Activated CD8-positive, alpha-beta memory T cell treated with anti-CD3 and anti-CD28 coated beads, Interleukin-2, amount 50 U/mL, for 48 hours (primary cell): ENCODE measurements around the gene SFTPD.
"Not testable (repeated sequence)": the region's sequence is repeated elsewhere in the genome, so short reads cannot be mapped to it uniquely, and the experiment has no call there.

Experiments
- DNase-seq: peaks from one replicate; pipeline ENCODE4 v3.0.0-alpha.2; 2020

SFTPD gene

DNA sequence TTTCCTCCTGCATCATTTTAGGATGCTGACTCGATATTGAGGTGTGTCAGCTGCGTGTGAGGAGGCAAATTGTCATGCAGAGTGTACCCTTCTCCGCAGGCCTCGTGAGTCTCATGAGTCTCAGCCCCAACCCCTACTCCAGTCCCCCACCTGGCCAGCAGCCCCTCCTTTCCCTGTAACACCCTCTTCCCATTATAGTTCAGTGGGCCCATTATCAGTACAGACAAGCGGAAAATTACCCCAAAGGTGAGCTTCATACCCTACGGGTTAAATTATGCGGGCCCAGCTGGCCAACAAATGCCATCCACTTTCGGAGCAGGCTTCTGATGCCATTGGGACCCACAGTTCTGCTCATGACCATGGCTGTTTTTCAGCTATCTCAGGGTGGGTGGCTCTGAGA lies 25.2 kb downstream of the SFTPD start:
- DNase-seq = no peak

DNA sequence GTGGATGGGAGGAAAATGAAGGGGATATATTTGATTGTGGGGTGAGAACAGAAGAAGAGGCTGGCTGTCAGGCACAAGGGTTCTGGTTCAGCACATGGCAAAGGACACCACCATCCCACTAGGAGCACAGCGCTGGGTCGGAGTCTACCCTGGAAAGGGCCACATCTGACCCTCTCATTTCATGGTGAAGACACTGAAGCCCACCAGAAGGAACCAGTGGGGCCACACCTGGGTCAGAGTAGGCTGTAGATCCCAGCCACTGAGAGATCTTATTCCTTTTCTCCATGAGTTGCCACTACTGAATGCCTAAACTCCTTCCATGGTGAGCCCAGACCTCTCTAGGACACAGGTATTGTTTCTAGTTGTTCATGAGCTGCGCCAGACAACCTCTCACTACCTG lies 25.8 kb downstream of the SFTPD start:
- no peak for DNase-seq

DNA sequence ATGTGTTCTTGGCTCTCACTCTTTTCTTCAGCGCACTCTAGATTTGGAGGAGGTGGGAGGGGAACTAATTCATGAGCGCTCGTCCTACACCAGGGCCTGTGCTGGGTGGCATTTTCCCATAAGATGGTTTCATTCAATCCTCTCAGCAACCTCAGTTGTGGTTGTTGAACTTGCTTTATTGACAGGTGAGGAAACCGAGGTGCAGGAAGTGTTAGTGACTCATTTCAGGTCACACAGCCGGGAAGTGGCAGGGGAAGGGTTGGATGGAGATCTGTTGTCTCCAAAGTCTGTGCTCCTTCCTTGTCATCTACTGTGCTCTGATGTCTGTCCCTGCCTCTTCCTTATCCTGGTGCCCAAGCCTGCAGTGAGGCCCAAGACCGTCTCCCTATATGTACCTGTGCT lies 26.9 kb downstream of the SFTPD start:
- DNase-seq = not testable (repeated sequence)

DNA sequence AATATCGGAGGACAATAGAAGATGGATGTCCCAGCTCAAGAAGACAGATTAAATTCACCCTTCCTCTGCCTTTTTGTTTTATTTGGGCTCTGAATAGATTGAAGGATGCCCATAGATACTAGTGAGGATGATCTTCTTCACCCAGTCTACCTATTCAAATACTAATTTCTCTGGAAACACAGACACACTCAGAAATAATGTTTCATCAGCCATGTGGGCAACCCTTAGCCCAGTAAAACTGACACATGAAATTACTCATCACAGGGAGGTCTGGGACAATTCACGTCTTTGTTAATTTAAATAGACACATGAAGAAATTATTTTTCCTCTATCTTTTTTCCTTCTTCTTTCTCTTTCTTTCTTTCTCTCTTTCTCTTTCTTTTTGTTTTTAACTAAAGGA lies 33.1 kb downstream of the SFTPD start:
- DNase-seq = not testable (repeated sequence)

DNA sequence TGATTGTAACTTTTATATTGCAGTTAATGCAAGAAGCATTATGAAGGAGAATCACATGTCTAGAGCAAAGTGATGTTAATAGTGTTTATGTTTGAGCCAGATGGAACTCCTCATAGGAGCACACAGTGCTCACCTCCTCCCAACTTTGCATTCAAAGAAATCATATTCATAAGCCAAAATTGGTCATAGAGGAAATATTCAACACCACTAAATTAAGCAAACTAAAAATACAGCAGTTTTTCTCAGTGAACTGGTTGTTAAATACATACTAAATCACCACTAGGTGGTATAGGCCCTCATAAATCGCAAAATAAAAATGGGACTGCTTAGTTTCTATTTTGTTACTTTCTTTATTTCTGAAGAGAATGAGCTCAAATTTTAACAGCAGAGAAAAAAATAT lies 34.4 kb downstream of the SFTPD start:
- DNase-seq = not testable (repeated sequence)

DNA sequence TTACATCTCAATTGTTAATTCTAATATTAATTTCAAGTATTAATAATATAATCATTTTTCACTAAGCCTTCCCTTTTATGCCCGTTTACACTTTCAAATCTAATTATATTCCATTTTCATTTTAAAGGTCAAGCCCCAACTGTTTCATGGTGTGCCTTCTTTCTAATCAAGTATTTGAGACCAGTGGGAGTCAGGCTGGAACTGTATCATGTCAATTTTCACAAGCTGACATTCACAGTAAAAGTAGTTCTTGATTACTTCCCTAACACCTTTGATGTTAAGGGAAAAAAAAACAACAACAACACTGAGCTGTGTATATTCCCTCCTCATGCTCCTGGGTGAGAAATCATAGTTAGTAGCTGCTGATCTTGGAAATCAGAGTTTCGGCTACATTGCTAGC lies 38.1 kb downstream of the SFTPD start:
- no peak for DNase-seq

DNA sequence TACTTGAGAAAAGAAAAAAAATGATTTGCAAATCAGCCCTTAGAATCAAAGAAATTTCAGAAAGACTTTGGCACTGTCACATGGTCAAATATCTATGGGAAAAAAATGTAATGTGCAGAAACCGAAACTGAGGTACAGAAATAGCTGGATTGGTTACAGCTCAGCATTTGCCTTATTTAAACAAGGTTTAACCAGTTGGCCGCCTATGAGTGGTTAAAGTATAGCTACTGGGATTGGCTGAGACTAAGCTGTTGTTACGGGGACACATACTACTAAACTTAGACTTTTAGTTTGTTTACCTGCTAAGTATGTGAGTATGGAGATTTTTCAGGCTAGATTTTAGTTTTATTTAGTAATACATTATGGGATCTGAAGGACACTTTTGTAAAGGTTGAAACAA lies 38.6 kb downstream of the SFTPD start:
- no peak for DNase-seq

DNA sequence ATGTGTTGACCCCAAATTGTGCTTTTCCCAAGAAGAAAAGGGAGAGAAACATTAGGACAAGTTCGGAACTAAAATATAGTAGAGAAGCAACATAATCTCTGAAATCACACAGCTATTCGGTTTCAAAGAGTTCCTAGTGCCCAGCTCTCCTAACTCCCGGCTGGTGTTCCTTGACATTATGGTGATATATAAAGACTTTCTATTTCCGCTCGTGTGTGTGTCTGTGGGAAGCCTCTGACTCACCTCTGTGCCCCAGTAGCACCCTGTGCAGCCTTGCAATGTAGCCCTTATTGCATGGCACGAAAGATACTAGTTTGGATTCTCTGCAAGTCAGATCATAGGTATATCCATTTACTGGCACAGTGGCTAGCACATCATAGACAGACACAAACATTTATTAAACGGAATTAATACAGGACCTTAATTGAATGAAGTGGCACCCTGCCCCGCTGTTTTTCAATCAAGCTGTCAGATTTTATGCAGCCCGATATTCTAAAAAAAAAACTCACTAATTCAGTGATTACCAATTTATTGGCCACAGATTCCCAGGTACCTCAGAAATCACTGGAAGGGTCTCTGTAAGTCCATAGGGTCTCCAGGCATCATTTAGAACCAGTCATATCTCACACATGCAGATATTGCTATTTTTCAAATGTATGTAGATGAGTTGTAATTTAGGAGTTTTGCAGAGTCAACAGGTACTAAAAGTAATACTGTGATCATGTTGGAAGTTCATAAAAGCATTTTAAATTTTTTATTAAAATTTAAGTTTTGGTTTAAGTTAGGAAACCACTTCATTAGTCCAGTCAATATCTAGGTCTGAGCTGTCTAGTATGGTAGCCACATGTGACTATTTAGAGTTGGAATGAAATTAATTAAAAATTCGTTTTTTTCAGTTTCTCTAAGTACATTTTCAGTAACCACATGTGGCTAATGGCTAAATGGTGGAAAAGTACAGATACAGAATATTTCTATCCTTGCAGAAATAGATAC lies 43.3 kb downstream of the SFTPD start:
- no peak for DNase-seq

DNA sequence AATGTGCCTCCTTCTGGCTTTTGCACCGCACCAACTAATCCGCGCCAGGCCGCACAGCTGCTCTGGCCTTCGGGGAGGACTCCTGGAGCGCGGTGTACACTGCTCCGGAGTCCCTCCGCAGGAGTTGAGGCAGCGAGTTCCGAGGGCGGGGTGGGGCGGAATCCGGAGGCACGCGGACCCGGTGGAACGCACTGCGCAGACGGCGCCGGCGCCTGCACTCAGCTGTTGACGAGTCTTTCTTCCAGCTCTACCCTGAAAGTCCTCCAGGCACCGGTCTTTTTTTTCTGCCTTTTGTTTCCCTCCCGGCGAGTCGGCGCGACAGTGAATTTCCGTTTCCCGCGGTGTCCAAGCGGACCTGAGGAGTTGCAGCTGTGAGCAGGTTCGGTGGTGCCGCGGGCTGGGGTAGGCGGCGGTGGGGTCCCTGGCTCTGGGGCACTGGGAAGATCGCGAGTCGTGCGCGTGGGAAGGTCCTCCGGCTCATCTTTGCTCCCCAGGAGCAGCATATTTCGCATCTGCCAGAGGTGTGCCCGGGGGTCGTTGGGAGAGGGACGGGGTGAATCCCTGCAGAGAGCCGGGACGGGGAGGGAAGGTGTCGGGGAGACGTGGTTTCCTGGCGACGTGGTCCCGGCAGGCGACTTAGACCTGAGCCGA lies 44.1 kb downstream of the SFTPD start:
- DNase-seq = peak; percentile 82

DNA sequence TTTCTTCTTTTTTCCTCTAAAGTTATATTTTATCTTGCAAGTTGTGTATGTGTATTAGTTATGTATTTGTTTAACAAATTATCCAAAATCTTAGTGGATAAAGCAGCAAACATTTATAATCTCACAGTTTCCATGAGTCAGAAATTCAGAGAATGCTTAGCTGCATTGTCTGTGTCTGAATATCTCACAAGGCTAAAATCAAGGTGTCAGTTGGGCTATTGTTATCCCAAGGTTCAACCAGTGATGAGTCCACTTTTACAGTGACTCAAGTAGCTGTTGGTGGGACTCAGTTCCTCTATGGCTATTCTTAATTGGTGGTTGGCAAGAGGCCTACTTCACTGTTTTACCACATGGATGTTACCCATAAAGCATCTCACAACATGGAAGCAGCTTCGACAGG lies 47.3 kb downstream of the SFTPD start:
- DNase-seq = not testable (repeated sequence)

DNA sequence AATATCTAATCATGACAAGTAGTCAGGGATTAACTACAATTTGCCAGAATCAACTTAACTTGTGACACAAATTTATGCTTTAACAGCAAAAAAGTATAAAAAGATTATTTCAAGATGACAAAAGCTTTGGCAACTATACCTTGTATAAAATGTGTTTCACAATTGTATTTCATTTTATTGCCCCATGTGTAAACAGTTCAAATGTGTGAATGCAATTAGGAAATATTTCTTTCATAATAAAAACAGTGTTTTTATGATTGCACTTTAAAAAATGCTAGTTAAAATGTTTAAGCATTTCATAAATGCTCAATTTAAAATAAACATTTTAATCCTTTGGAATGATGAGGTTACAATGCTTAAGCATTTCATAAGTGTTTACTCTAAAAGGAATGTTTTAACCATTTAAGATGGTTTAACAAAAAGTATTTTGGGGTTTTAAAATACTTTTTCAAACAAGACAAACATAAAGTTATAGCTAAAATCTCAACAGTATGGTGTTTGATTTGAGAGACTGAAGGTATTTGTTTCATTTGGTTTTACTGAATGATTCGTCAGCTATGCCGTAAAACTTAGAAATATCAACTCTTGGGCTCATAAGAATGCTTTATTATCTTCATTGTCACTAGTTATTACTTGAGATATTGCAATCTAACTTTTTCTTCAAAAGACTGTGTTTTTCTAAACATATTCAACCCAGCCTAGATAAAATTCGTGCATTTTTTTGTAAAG lies 50.1 kb downstream of the SFTPD start:
- no peak for DNase-seq

DNA sequence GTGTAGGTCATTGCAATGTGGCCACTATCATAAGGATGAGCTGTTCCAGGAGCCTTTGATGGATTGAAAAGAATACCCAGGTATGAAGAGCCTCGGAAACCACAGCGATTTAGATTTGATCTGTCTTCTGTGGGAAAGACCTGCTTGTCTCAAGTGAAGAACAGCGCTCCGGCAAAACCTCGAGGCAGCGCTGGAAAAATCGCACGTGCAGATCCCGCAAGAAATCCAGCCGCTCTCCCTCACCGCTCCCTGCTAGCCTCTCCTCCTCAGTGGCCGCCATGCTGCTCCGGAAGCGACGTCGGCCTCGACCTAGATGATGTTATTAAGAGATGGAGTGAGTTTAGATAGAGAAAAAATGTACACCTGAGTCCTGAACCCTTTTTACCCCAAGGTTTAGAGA lies 56.0 kb downstream of the SFTPD start:
- DNase-seq = not testable (repeated sequence)

DNA sequence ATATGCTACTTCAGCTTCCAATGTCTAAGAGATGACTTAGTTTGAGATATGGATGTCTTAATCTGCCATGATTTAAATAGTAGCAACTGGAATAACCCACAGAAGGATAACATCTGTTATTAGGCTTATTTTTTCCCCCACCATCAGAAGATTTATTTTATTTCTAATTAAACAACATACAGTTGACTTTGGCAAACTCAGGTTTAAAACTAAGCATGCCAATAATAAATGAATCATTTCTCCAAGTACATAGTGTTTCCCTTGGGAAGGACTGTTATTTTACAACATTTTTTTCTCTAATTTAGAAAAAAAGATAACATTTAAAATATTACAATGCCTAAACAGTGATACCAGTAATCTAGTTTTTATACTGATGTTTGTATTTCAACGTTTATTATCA lies 58.4 kb downstream of the SFTPD start:
- no peak for DNase-seq

DNA sequence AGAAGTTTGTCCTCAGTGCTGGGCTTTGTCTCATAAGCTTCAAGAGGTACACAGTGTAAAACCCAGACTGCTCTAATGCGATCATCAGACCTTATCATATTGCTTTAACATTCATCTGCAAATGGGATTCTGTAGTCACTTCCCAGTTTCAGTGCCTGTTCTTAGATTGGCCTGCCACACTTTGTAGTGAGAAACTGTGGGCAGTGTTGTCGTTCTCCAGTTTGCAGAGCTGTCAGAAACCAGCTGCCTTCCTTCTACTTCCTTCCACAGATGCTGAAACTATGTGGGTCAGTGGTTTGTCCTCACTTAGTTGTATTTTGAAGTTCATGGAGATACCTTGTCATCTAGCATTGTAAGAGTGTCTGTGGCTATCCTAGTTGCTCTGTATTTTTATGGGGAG lies 59.9 kb downstream of the SFTPD start:
- not testable (repeated sequence) for DNase-seq
